Measurements from ENCODE around the gene PIM2.

GRCh38 chrX:48957827-48958634 is 39.2 kb upstream of the PIM2 start:
- peak in 1 of 7 experiments; percentile 18 for TF ChIP-seq CTCF (IDR thresholded peaks at IDR 0.05)
- peak; percentile 57 to 89 (median 85) for TF ChIP-seq POLR2A (IDR thresholded peaks at IDR 0.05)
